ENCODE results near the gene PIK3C2A.

The PIK3C2A gene

GRCh38 chr11:17163291-17163690 lies 44.5 kb downstream of the PIK3C2A start:
- DNase-seq (ENCODE audit: low read depth in 3 of 3, low spot score in 1 of 3): no peak

- DNase-seq (ENCODE audit: low read depth in 3 of 3, low spot score in 1 of 3): no peak
These were observed 45.4 kb downstream of the PIK3C2A start for GRCh38 chr11:17162376-17162775.

- DNase-seq (ENCODE audit: low read depth in 3 of 3, low spot score in 1 of 3): no peak
These were observed 46.3 kb downstream of the PIK3C2A start for GRCh38 chr11:17161515-17161914.

- DNase-seq (ENCODE audit: low read depth in 3 of 3, low spot score in 1 of 3): no peak
These were observed 48.3 kb downstream of the PIK3C2A start for GRCh38 chr11:17159441-17159840.
